HG03064 (cell line): ENCODE measurements around the gene ZCCHC7.
"Not testable (repeated sequence)": the region's sequence is repeated elsewhere in the genome, so short reads cannot be mapped to it uniquely, and the experiment has no call there.

Experiments used
- ATAC-seq: cut with Tn5 transposase; IDR thresholded peaks from one replicate; pipeline ENCODE4 v1.9.1; 2021; ENCODE audit warnings: low read depth; ENCODE audit not compliant: unreplicated experiment

The ZCCHC7 gene

GRCh38 chr9:37119907-37120842 lies at the start of gene ZCCHC7:
ZCCHC7 (plus strand) TSS chr9:37120574.
- ATAC-seq: peak; percentile 91

GRCh38 chr9:37074790-37075189 lies 45.6 kb upstream of the ZCCHC7 start:
- peak; percentile 57 for ATAC-seq

GRCh38 chr9:37079370-37080164 lies 40.8 kb upstream of the ZCCHC7 start:
- ATAC-seq: peak; percentile 82

DNA sequence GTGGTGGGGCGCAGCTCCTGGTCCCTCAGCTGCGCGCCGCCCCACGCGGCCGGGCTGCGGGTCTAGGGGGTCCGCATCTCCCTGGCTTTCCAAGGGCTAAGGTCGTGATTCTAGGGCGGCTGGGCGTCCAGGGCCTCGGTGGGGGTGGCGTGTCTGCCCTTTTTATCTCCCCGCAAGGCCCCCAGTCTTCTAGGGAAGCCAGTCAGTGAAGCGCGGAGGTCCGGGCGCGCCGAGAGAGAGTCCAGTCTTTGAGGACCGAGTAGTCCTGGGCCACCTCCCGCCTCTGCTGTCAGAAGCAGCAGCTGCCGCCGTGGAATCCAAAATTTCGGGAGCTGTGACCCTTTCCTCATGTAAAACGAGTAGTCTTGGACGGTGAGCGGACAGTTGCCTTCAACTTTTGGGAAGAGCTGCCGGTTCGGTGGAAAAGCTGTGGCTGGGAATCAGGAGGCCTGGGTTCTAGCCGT lies 40.2 kb upstream of the ZCCHC7 start:
- peak; percentile 19 for ATAC-seq

DNA sequence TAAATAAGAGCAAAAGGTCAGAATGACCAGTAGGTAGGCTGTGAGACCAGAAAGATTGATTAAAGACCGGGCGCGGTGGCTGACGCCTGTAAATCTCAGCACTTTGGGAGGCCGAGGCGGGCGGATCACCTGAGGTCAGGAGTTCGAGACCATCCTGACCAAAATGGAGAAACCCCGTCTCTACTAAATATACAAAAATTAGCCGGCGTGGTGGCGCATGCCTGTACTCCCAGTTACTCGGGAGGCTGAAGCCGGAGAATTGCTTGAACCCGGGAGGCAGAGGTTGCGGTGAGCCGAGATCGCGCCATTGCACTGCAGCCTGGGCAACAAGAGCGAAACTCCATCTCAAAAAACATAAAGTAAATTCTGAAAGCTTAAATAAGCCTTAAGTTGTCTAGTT lies 38.9 kb upstream of the ZCCHC7 start:
- not testable (repeated sequence) for ATAC-seq

DNA sequence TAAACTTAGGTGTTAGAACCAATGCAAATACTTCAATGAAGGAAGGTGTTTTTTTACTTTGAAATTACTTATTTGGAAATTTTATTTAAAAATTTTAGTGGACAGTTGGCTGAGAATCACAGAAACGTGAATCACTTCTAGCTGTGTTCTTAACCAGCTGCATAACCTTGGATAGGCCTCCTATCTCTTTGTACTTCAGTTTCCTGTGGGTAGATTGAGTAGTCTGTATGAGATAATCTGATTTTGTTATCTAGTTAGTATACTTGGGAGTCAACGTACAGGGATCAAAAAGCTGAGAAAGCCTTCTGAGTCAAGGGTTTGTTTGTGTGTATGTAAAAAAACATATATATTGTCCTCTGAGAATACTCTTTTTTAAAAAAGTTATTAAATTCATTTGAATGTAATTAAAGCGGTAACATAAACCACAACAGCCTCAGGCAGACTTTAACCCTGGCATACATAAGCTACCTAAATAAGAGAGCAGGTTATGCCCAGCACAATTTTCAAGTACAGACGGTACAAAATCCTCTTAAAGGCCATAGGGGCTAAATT lies 38.1 kb upstream of the ZCCHC7 start:
- ATAC-seq: no peak

- ATAC-seq: no peak
These were observed 36.7 kb upstream of the ZCCHC7 start for GRCh38 chr9:37083654-37084053.

DNA sequence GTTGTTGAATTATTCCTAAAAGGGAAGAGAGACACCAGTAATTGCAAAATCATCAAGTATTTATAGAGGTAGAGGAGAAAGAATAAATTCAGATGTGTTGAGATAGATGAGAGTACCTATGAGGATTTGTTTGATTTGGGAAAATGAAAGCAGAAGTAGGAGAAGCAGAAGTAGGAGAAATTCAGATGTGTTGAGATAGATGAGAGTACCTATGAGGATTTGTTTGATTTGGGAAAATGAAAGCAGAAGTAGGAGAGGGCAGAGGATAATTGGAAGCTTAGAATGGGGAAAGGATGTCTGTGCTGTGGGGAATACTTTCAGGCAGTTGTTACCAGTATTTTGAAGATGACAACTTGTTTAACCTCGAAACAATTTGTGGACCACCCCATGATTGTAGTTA lies 35.1 kb upstream of the ZCCHC7 start:
- no peak for ATAC-seq

DNA sequence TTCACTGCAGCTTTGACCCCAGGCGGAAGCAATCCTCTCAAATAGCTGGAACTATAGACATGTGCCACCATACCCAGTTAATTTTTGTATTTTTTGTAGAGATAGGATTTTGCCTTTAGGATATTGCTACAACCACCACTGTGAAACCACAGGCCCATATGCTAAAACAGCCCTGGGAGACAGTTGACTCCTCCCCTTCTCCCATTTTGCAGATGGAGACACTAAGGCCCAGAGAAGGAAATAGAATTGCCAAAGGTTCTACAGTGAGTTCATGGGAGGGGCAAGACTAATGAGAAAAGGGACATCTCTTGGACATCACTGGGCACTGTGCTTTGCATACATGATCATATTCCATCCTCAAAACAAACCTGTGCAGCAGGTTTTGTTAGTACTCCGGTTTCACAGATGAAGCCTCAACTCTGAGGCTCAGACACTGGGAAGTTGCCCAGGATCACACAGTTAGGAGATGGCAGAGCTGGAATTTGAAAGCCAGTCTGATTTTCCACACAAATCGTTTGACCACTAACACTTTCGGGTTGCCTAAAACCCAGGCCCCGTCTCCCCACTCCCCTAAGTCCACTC lies 27.6 kb upstream of the ZCCHC7 start:
- ATAC-seq: not testable (repeated sequence)

DNA sequence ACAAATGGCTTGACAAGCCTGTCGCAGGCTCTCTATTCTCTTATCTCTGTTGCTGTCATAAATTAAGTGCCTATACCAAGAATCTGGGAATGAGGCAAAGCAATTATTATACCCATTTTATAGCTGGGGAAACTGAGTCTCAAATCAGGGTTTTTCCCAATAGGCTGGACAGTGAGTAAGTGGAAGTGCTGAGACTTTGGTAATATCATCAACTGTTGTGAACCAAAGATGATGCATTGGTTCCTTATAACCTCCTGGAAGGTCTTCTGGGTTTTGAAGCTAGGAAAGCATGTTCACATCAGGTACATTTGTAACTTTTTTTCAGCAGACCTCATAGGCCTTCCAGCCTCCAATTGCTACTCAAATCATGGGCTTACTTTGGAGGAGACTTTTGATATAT lies 25.6 kb upstream of the ZCCHC7 start:
- no peak for ATAC-seq

DNA sequence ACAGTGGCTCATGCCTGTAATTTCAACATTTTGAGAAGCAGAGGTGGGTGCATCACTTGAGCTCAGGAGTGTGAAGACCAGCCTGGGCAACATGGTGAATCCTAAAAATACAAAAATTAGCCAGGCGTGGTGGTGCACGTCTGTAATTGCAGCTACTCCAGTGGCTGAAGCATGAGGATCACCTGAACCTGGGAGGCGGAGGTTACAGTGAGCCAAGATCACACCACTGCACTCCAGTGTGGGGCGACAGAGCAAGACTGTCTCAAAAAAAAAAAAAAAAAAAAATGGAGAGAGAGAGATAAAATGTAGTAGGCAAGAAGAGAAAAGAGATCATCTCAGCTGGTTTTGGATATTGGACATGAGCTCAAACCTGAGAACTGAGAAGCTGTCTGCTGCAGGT lies 23.7 kb upstream of the ZCCHC7 start:
- no peak for ATAC-seq

- no peak for ATAC-seq
These were observed 23.1 kb upstream of the ZCCHC7 start for GRCh38 chr9:37097294-37097693.

DNA sequence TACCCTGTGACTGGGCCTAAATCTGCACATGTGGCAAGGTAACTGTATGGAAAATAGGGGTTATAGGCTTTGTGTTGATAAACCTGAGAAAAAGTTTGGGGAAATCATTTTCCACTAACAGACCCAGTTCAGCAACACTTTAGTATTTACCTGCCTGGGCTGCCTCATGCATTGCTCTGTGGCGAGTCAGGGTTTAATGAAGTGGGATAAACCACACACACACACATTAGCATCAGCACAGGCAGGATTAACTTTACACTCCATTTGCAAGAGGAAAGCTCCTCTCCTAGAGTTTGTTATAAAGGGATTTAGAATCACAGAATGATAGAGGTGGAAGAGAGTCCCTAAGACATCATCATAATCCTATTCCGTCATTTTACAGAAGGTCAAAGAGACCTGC lies 20.0 kb upstream of the ZCCHC7 start:
- ATAC-seq: no peak

- ATAC-seq: no peak
These were observed 19.6 kb upstream of the ZCCHC7 start for GRCh38 chr9:37100741-37101140.

GRCh38 chr9:37102486-37102885 lies 17.9 kb upstream of the ZCCHC7 start:
- ATAC-seq: no peak

DNA sequence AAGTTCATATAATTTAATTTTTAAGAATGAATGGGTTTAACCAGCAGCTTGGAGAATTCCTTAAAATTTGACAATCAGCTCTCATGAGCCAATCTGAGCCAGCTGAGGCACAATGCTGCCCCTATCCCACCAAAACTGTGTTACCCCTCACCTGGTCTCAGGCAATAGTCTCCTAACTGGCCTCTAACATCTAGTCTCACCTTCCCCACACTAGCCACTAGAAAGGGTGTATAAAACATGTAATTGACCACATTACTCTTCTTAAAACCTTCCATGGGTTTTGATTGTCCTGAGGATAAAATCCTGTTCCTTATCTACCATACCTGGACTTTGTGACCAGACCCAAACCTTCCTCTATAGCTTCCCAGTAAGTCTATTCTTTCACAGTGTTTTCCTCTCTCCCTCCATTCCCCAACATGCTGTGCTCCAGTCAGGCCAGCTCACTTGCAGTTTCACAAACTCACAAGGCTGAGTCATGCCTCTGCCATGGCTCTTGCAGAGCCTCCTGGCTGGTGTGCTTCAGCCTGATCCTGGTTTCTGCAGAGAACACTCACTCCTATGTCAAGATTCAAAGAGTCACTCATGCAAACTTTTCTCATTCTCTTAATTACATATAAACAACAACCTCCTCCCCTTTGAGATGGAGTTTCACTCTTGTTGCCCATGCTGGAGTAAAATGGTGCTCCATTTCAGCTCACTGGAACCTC lies 16.0 kb upstream of the ZCCHC7 start:
- no peak for ATAC-seq

GRCh38 chr9:37105234-37105633 lies 15.1 kb upstream of the ZCCHC7 start:
- no peak for ATAC-seq

GRCh38 chr9:37107701-37108100 lies 12.7 kb upstream of the ZCCHC7 start:
- no peak for ATAC-seq

DNA sequence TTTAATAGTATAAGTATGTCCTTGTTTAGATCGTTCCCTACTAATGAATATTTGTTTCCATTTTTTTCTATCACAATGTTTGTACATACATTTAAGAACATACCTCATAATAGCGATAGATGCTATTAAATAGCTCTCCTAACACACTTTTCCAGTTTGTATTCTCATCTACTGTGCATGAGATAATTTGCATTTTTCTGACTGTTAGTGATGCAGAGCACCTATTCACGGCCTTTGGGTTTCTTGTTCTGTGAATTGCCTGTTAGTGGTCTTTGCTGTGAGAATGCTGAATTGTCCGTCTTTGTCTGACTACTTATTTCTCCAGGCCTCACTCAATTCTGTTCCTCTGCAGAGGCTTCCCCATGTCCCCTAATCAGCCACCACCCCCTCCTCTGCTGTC lies 5.9 kb upstream of the ZCCHC7 start:
- not testable (repeated sequence) for ATAC-seq

GRCh38 chr9:37117956-37118355 lies 2.4 kb upstream of the ZCCHC7 start:
- no peak for ATAC-seq
